HG02840 (cell line): ENCODE results near the gene RBCK1.
"Not testable (repeated sequence)": the region's sequence is repeated elsewhere in the genome, so short reads cannot be mapped to it uniquely, and the experiment has no call there.

Source experiments
- ATAC-seq: cut with Tn5 transposase; IDR thresholded peaks from one replicate; pipeline ENCODE4 v1.9.1; 2021; ENCODE audit warnings: mild to moderate bottlenecking, moderate library complexity, moderate number of reproducible peaks; ENCODE audit not compliant: unreplicated experiment, low FRiP score

The RBCK1 gene

GRCh38 chr20:375265-375889 is 32.7 kb upstream of the RBCK1 start:
- no peak for ATAC-seq

- ATAC-seq = no peak
Observed at GRCh38 chr20:376089-376488, 32.0 kb upstream of the RBCK1 start.

GRCh38 chr20:376750-377149 is 31.3 kb upstream of the RBCK1 start:
- ATAC-seq = no peak

GRCh38 chr20:377578-377977 is 30.5 kb upstream of the RBCK1 start:
- not testable (repeated sequence) for ATAC-seq

GRCh38 chr20:378961-379336 is 29.1 kb upstream of the RBCK1 start:
- ATAC-seq = no peak

- ATAC-seq = peak; percentile 49
Observed at GRCh38 chr20:380763-381580, 27.1 kb upstream of the RBCK1 start.

- ATAC-seq = peak; percentile 58
Observed at GRCh38 chr20:381581-382290, 26.4 kb upstream of the RBCK1 start.

GRCh38 chr20:382291-383115 is 25.6 kb upstream of the RBCK1 start:
- ATAC-seq = peak; percentile 14

- ATAC-seq = no peak
Observed at GRCh38 chr20:383889-384288, 24.2 kb upstream of the RBCK1 start.

GRCh38 chr20:384723-385122 is 23.4 kb upstream of the RBCK1 start:
- no peak for ATAC-seq

- no peak for ATAC-seq
Observed at GRCh38 chr20:385448-385847, 22.7 kb upstream of the RBCK1 start.

GRCh38 chr20:386634-387033 is 21.5 kb upstream of the RBCK1 start:
- not testable (repeated sequence) for ATAC-seq

- ATAC-seq = no peak
Observed at GRCh38 chr20:387520-387919, 20.6 kb upstream of the RBCK1 start.

GRCh38 chr20:388034-388994 is 19.8 kb upstream of the RBCK1 start:
- no peak for ATAC-seq

- no peak for ATAC-seq
Observed at GRCh38 chr20:389220-389619, 18.9 kb upstream of the RBCK1 start.

GRCh38 chr20:391041-391711 is 16.9 kb upstream of the RBCK1 start:
- ATAC-seq = no peak

- ATAC-seq = not testable (repeated sequence)
Observed at GRCh38 chr20:393296-393695, 14.8 kb upstream of the RBCK1 start.

- no peak for ATAC-seq
Observed at GRCh38 chr20:396252-396618, 11.9 kb upstream of the RBCK1 start.
